Epidermal melanocyte (primary cell): ENCODE measurements around the gene SLCO3A1.

Experiments used
- DNase-seq: peaks from one replicate; pipeline ENCODE4 v3.0.0; 2011; ENCODE audit warnings: low spot score; ENCODE audit not compliant: insufficient read length

Gene SLCO3A1

GRCh38 chr15:91997163-91997562, 143.7 kb downstream of the SLCO3A1 start:
- no peak for DNase-seq

GRCh38 chr15:92000709-92001108, 147.2 kb downstream of the SLCO3A1 start:
- no peak for DNase-seq

- no peak for DNase-seq
Measured at GRCh38 chr15:92001307-92001706, 147.8 kb downstream of the SLCO3A1 start.

- no peak for DNase-seq
Measured at GRCh38 chr15:92002666-92003065, 149.2 kb downstream of the SLCO3A1 start.

GRCh38 chr15:92003515-92004067, 150.1 kb downstream of the SLCO3A1 start:
- DNase-seq, result no peak

- no peak for DNase-seq
Measured at GRCh38 chr15:92005154-92005553, 151.6 kb downstream of the SLCO3A1 start.

- DNase-seq, result peak; percentile 21
Measured at GRCh38 chr15:92006186-92007028, 152.9 kb downstream of the SLCO3A1 start.

- no peak for DNase-seq
Measured at GRCh38 chr15:92009162-92009561, 155.7 kb downstream of the SLCO3A1 start.

GRCh38 chr15:92011611-92012367, 158.3 kb downstream of the SLCO3A1 start:
- no peak for DNase-seq

- DNase-seq, result no peak
Measured at GRCh38 chr15:92012368-92012629, 158.8 kb downstream of the SLCO3A1 start.

GRCh38 chr15:92012881-92013280, 159.4 kb downstream of the SLCO3A1 start:
- no peak for DNase-seq

- DNase-seq, result no peak
Measured at GRCh38 chr15:92014281-92015030, 160.9 kb downstream of the SLCO3A1 start.

- no peak for DNase-seq
Measured at GRCh38 chr15:92017882-92018534, 164.5 kb downstream of the SLCO3A1 start.

- DNase-seq, result no peak
Measured at GRCh38 chr15:92018535-92019239, 165.2 kb downstream of the SLCO3A1 start.

GRCh38 chr15:92019706-92020105, 166.2 kb downstream of the SLCO3A1 start:
- DNase-seq, result no peak

- no peak for DNase-seq
Measured at GRCh38 chr15:92020207-92020606, 166.7 kb downstream of the SLCO3A1 start.

- DNase-seq, result no peak
Measured at GRCh38 chr15:92020804-92021203, 167.3 kb downstream of the SLCO3A1 start.

GRCh38 chr15:92021792-92022191, 168.3 kb downstream of the SLCO3A1 start:
- DNase-seq, result no peak

- no peak for DNase-seq
Measured at GRCh38 chr15:92023965-92024364, 170.5 kb downstream of the SLCO3A1 start.

- no peak for DNase-seq
Measured at GRCh38 chr15:92025706-92026270, 172.3 kb downstream of the SLCO3A1 start.
